C4-2B (cell line): ENCODE results near the gene RALB.
A peak's percentile ranks its signal among the peaks of the same experiment; 100 is the strongest.

Experiments used
- H3K27ac ChIP-seq: fragments of 450-650 bp; 2 replicates; pipeline ENCODE4 v1.5.1; 2017
- ZFX ChIP-seq: fragments of 450-650 bp; IDR thresholded peaks from 2 replicates; pipeline ENCODE4 v1.6.1; 2017
- TF ChIP-seq, protein P1 (sequence below): fragments of 450-650 bp; conservative IDR thresholded peaks from 2 replicates; pipeline ENCODE4 v1.5.1; 2017; ENCODE audit warnings: mild to moderate bottlenecking

RALB gene

DNA sequence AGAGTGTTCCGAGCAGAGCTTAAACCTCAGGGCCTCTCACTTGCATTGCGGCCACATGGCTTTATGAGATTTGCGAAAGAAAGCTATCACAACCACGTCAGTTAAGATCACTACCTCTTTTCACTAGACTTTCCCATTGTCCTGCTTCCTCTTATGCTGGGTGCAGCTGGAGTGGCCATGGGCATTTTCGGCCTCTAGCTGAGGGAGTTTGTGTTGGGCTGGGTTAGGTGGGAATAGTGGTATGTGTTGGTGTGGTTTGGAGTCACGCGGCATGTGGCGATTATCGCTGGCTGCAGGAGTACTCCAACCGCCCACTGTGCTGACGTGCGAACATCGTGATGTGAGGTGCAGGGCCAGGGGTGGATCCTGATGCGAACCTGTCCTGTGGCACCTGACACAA is 27.1 kb downstream of the RALB start:
- TF ChIP-seq, protein P1, sequence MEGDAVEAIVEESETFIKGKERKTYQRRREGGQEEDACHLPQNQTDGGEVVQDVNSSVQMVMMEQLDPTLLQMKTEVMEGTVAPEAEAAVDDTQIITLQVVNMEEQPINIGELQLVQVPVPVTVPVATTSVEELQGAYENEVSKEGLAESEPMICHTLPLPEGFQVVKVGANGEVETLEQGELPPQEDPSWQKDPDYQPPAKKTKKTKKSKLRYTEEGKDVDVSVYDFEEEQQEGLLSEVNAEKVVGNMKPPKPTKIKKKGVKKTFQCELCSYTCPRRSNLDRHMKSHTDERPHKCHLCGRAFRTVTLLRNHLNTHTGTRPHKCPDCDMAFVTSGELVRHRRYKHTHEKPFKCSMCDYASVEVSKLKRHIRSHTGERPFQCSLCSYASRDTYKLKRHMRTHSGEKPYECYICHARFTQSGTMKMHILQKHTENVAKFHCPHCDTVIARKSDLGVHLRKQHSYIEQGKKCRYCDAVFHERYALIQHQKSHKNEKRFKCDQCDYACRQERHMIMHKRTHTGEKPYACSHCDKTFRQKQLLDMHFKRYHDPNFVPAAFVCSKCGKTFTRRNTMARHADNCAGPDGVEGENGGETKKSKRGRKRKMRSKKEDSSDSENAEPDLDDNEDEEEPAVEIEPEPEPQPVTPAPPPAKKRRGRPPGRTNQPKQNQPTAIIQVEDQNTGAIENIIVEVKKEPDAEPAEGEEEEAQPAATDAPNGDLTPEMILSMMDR, result no peak
- no peak for TF ChIP-seq ZFX
- no peak overlapping the region for H3K27ac ChIP-seq

DNA sequence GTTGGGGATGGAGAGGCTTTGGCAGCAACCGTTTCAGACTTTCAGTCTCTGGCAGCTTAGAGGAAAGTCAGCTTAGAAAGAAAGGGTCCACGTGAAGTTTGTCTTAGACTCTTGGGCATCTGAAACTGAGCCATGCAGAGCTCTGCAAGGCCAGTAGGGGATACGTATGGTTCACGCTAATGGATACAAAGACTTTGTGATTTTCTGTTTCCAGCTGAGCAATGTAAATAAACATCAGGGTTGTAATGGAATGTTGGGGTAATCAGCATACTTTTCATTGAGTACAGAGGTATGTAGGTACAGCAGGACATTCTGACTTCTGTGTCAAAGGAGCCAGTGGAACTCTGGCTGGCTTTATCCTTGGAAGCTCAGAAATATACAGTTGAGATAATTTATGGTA is 31.0 kb downstream of the RALB start:
- H3K27ac ChIP-seq, result no peak overlapping the region

DNA sequence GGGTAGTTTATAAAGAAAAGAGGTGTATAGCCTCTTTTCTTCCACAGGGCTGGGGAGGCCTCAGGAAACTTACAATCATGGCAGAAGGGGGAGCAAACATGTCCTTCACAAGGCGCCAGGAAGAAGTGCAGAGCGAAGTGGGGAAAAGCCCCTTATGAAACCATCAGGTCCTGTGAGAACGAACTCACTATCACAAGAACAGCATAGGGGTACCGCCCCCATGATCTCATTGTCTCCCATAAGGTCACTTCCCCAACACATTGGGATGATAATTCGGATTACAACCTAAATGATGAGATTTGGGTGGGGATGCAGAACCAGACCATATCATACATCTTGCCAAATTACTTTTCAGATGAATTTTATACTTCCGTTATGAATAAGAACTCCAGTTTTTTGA is 32.4 kb downstream of the RALB start:
- no peak overlapping the region for H3K27ac ChIP-seq
- TF ChIP-seq ZFX, result no peak
- TF ChIP-seq, protein P1, result no peak

More for the DNA sequence above, 31.0 kb downstream of the RALB start:
- TF ChIP-seq ZFX, result no peak
- TF ChIP-seq, protein P1, result no peak; the same call in 1 of the 2 replicates

DNA sequence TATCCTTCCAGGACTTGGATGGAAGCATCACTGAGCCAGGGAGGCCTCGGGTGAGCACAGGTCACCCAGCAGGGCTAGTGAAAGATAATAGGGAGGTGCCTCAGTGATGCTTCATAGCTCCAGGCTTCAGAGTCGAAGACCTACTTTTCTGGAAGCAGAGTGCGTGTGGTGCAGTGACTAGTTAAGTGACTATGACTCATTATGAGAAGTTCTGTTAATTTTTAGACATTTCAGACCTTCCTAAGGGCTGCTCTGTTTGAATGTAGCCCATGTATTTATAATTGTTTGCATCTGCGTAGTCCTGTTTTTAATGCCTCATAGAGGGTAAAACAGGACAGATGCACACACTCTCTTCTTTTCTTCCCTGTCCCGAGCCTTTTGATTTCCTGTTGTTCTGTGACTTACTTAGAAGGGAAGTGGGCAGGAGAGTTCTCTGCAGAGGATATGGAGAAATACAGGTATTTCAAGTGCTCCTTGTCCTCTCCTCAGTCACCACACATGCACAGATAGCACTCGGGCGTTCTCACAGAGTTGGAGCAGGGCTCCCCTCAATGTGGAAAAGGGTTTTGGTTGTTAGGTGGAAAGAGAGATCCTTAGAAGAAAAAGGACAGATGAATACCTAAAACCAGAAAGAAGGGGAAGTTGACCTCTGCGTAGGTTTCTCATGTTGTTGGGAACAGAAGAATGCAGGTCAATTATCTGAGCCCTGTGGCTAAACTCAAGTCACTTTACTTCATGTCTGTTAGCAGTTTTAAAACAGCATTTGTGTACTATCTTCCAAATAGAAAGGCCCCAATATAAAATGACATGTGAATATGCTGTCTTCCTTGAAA is 34.7 kb downstream of the RALB start:
- no peak for TF ChIP-seq ZFX
- TF ChIP-seq, protein P1, result no peak
- H3K27ac ChIP-seq, result no peak overlapping the region

DNA sequence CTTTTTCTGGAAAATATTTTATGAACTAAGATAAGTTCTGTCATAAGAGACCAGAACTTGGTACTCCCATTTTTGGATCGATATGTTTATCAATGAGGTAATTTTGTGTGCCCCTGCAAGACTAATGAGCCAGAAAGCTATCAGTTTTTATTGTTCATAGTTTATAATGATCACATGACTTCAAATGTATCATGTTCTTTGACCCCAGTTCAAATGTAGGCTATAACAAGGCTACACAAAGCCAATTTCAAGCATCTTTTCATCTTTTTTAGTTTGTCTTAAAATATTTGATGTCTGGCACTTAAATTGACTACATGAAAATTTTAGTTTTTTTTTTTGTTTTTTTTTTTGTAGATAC is 35.3 kb downstream of the RALB start:
- H3K27ac ChIP-seq, result no peak overlapping the region
- TF ChIP-seq, protein P1, result no peak
- TF ChIP-seq ZFX, result no peak

DNA sequence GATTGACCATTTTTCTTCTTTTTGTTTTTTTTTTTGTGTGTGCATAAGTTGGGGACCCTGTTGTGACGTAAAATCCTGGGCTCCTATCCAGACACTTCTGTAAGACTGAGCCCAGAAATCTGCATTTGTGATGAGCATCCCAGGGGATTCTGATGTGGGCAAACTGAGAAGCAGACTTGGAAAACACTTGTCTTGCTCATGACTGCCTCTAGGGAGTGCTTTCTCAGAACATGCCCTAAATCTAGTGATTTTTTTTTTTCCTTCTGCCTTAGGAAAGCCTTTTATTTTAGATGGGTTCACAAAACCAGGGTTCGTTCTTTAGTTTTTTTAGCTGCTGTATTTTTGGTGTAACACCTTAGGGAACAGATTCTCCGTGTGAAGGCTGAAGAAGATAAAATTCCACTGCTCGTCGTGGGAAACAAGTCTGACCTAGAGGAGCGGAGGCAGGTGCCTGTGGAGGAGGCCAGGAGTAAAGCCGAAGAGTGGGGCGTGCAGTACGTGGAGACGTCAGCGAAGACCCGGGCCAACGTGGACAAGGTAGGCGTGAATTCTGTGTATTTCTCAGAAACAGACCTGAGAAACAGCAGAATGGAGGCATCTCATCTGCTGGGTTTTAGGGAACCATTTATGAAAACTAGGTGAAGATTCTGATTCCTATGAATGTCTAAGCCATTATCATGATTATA is 36.7 kb downstream of the RALB start:
- no peak for TF ChIP-seq ZFX
- TF ChIP-seq, protein P1, result no peak; the same call in 1 of the 2 replicates
- H3K27ac ChIP-seq, result 0 out of 2 replicates have a peak overlapping the region, but pooled peaks have one; percentile 8

DNA sequence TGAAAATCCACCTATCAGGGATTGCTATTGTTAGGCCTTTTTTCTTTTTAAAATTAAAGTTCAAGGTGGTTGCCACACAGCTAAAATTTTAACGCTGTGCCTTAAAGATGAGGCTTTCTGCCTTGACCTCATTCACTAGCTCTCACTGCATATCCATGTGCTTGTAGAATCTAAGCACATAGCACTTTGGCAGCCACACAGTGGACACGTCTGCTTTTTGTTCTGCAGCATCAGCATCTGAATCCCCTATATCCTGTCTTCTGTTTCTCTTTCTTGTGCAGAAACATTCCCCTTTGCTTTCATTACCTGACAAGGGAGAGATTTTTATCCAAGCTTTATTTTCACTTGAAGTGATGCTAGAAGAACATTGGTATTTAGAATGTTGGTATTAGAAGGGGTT is 38.1 kb downstream of the RALB start:
- H3K27ac ChIP-seq, result no peak overlapping the region; the same call in 1 of the 2 replicates
- TF ChIP-seq, protein P1, result no peak
- no peak for TF ChIP-seq ZFX
